Ascending aorta (tissue), 2 donors: ENCODE measurements around the gene FHIT. TPM values are rescaled to one million over a fixed set of nuclear protein-coding genes. Genes with fewer than 3 reads are reported as not detected.

Experiments
- DNase-seq, 2 donors: peaks; one replicate each; pipeline ENCODE4 v3.0.0-alpha.2; 2019; ENCODE audit warnings: low spot score in 2 of 2
- H3K27ac ChIP-seq, 2 donors: fragments of 200-600 bp; sonication (generic); one replicate each; pipeline ENCODE4 v1.5.1; 2016 to 2017; ENCODE audit warnings: mild to moderate bottlenecking in 1 of 2
- H3K27me3 ChIP-seq: fragments of 200-600 bp; sonication (generic); one replicate; pipeline ENCODE4 v1.5.1; 2017
- H3K36me3 ChIP-seq, 2 donors: fragments of 200-600 bp; sonication (generic); one replicate each; pipeline ENCODE4 v1.5.1; 2016
- H3K4me1 ChIP-seq, 2 donors: fragments of 200-600 bp; sonication (generic); one replicate each; pipeline ENCODE4 v1.5.1; 2016 to 2017; ENCODE audit warnings: mild to moderate bottlenecking in 1 of 2
- H3K4me3 ChIP-seq, 2 donors: fragments of 200-600 bp; sonication (generic); one replicate each; pipeline ENCODE4 v1.5.1; 2016 to 2017; ENCODE audit warnings: mild to moderate bottlenecking in 1 of 2
- H3K9me3 ChIP-seq, 2 donors: fragments of 200-600 bp; sonication (generic); one replicate each; pipeline ENCODE4 v1.5.1; 2016
- CTCF ChIP-seq, 3 experiments: fragments of 200-600 bp in 2 of 3; fragments of 450-650 bp in 1 of 3; sonication (generic) in 2 of 3; IDR thresholded peaks; one replicate each; pipeline ENCODE4 v1.5.1; 2016 to 2019; ENCODE audit warnings: antibody characterized with exemption in 3 of 3, mild to moderate bottlenecking in 1 of 3, moderate library complexity in 1 of 3
- intact Hi-C: fragments of 100-400 bp; cut with DNase I; formaldehyde crosslinking; loops from one replicate; pipeline ENCODE4 v1.15.1; 2023
- total RNA-seq: library from RNA; depleted of rRNA; stranded (reverse); fragments of >200 nt; gene quantifications from one replicate; pipeline ENCODE4 v1.1.0, GENCODE V29; 2016

Gene FHIT
- total RNA-seq, 1 donor from 2014 or later, result 0.21 TPM

GRCh38 chr3:60759439-60759838 is 491.8 kb downstream of the FHIT start:
- H3K4me1 ChIP-seq, result no peaks in the 10 kb centered on the region
- H3K36me3 ChIP-seq, result no peaks in the 10 kb centered on the region
- intact Hi-C loops, result no loop called here
- H3K27me3 ChIP-seq, result no peaks in the 10 kb centered on the region
- no peaks in the 10 kb centered on the region for H3K9me3 ChIP-seq
- no peak overlapping the region for H3K4me3 ChIP-seq
- no peak for TF ChIP-seq CTCF (IDR thresholded peaks at IDR 0.05)
- H3K27ac ChIP-seq, result no peak overlapping the region
- no peak for DNase-seq

GRCh38 chr3:60758831-60759230 is 492.4 kb downstream of the FHIT start:
- Histone ChIP-seq H3K9me3 (no peaks in the 10 kb centered on the region), H3K36me3 (no peaks in the 10 kb centered on the region), H3K27ac (no peak overlapping the region), H3K4me1 (no peaks in the 10 kb centered on the region), H3K4me3 (no peak overlapping the region), H3K27me3 (no peaks in the 10 kb centered on the region)
- DNase-seq, result no peak
- intact Hi-C loops, result no loop called here
- TF ChIP-seq CTCF (IDR thresholded peaks at IDR 0.05), result no peak

GRCh38 chr3:60758171-60758570 is 493.1 kb downstream of the FHIT start:
- TF ChIP-seq CTCF (IDR thresholded peaks at IDR 0.05), result no peak
- H3K4me1 ChIP-seq, result no peaks in the 10 kb centered on the region
- DNase-seq, result no peak
- no peaks in the 10 kb centered on the region for H3K27me3 ChIP-seq
- H3K27ac ChIP-seq, result no peak overlapping the region
- intact Hi-C loops, result no loop called here
- no peaks in the 10 kb centered on the region for H3K36me3 ChIP-seq
- H3K9me3 ChIP-seq, result no peaks in the 10 kb centered on the region
- H3K4me3 ChIP-seq, result no peak overlapping the region

- DNase-seq, result no peak
- H3K4me1 ChIP-seq, result no peaks in the 10 kb centered on the region
- no peak overlapping the region for H3K27ac ChIP-seq
- no peak overlapping the region for H3K4me3 ChIP-seq
- no peak for TF ChIP-seq CTCF (IDR thresholded peaks at IDR 0.05)
- no peaks in the 10 kb centered on the region for H3K9me3 ChIP-seq
- intact Hi-C loops, result no loop called here
- H3K36me3 ChIP-seq, result no peaks in the 10 kb centered on the region
- no peaks in the 10 kb centered on the region for H3K27me3 ChIP-seq
These were observed 493.5 kb downstream of the FHIT start for GRCh38 chr3:60757724-60758123.

GRCh38 chr3:60756241-60757030 is 494.8 kb downstream of the FHIT start:
- intact Hi-C loops, result no loop called here
- no peaks in the 10 kb centered on the region for H3K27me3 ChIP-seq
- H3K9me3 ChIP-seq, result no peaks in the 10 kb centered on the region

More at GRCh38 chr3:60756241-60757030, 494.8 kb downstream of the FHIT start:
- TF ChIP-seq CTCF (IDR thresholded peaks at IDR 0.05), result no peak
- no peak overlapping the region for H3K4me3 ChIP-seq
- H3K4me1 ChIP-seq, result no peaks in the 10 kb centered on the region
- H3K27ac ChIP-seq, result no peak overlapping the region
- no peaks in the 10 kb centered on the region for H3K36me3 ChIP-seq
- DNase-seq, result no peak
